Stimulated activated CD8-positive, alpha-beta memory T cell treated with anti-CD3 and anti-CD28 coated beads, Interleukin-7, amount 100 ng/mL, for 24 hours (primary cell): ENCODE results near the gene ARHGAP26.

Experiments
- DNase-seq: peaks from one replicate; pipeline ENCODE4 v3.0.0-alpha.2; 2020; ENCODE audit warnings: low read depth

The ARHGAP26 gene

DNA sequence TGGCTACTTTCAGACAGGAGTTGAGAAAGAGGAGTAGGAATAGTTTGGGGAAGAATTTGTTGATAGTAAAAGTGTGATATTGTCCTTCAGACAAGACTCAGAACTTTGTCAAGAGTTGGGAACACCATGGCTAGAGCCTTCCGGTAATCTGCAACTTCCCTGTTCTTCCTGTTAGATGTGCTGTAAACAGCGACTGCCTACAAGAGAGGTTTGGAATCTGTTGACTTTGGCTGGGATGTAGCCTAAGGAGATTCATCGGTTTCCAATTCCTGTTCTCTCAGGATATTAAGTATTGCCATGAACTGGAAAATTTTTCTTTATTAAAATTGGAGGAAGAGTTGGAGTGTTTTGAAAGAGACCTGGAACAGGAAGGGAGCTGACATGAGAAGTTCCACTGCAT lies 43.9 kb downstream of the ARHGAP26 start:
- DNase-seq = no peak

DNA sequence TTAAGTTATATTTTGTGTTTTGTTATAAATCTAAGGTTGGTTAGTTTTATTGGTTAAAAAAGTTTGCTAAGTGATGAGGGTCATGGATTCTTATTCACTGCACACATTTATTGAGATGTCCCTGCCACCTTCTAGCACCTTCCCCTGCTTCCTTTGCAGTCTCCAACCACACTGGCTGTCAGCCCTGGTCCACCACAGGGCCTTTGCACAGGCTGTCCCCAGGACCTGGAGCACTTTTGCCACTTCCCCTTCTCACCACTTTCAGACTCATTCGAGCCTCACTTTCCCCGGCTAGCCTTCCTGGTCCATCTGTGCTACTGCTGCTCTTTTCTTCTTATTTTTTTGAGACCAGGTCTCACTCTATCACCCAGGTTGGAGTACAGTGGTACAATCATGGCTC lies 45.3 kb downstream of the ARHGAP26 start:
- no peak for DNase-seq

DNA sequence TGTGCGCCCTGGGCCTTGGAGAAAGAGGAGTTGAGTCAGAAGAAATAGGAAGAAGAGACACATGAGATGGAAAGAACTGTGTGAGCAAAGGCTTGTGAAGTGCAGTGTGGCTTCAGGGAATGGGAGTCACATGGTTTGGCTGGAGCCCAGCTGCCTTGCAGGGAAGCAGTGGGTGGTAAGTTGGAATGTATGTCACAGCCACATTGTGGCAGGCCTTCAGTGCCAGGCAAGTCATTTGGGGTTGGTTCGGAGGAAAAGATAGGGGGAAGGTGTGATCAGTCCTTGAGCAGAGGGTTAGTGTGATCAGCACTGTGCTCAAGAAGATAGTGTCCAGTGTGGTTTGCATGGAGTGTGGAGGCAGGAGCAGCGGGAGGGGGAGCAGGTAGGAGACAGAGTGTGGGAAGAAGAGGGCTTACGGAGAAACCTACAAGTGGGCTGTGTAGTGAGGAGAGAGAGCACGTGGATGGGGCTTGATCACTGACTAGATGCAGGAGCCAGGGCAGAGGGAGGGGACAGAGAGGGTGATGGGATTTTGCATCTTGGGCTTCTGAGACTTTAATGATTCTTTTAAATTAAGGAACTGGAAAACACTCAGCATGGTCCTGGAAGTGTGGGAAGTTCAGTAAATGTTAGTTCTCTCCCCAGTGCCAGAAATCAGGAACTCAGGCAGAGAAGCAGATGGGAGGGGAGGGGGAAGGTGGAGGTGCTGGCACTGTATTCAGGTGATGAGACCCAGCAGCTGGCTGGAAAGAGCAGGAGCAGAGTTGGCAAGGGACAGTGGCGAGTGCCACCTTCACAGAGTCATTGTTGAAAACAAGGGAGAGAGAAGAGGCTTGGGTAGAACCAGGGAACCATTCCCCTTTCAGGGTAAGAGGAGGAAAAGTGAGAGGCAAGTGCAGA lies 46.6 kb downstream of the ARHGAP26 start:
- DNase-seq = no peak

DNA sequence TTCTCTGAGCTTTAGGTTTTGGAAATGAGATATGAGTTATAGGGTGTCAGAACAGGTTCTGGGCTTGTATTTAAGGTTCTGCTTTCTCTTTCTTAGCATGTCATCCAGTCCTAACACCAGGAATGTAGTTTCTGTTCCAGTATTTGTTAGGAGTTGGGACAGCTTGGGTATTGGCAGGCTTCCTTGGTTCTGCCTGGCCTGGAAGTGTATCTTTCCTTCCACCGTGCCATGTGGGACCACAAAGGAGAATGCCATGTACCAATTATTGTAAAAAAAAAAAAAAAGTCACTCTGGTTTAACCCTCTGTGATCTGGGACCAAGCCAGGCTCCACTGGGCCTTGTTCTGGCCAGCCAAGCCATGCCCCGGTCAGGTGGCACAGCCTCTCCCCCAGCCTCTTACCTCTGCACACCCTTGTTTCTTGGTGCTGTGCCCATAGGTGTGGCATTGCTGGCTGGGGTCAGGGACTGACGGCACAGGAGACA lies 47.8 kb downstream of the ARHGAP26 start:
- DNase-seq = no peak

DNA sequence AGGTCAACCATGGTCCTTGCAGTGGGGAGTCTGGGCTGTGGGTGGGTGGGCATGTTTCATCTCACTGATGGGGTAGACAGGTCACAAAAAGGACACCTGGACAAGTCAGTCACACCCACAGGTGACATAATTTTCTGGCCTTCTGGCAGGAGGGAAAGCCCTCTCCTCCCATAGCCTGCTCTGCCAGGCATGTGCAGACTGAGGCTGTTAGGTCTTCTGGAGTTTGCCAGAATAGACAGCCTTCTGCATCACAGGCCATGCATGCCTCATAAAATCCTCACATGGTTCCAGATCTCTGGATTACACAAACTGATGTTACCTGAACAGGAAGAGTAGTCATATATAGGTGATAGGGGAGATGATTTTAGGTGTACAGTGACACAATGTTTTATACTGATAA lies 49.1 kb downstream of the ARHGAP26 start:
- DNase-seq = no peak

DNA sequence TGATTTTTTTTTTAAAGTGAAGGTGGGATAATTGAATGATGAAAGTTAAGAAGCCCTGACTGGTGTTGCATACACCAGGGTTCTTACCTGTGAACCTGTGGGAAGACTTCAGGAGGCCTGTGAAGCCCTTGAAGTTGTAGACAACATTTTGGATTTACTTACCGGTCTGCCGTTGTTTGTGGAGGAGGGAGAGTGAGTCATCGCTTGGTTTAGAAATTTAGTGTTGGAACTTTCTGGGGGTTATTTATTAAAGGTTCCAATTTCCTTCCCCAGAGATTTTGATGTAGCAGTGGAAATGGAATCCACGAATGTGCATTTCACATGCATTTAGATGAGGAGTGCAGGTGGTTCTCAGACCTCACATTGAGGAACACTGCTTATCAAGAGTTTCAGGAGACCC lies 49.6 kb downstream of the ARHGAP26 start:
- no peak for DNase-seq

DNA sequence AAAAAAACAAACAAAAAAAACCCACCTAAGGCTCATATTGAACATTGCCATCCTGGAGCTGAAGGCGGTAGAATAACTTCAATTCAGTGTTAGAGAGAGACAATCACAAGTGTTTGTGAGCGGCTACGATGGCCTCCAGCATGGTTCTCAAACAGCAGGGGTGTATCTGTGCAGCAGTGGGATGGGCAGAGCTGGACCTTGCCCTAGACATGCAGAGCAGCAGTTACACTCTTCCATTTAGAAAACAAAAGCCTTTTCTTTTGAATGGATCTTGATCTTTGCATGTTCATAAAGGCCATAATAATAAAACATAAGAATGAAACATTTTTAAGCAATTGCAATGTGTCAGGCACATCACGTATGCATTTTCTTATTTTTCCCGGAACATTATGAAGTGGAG lies 50.3 kb downstream of the ARHGAP26 start:
- DNase-seq = no peak

DNA sequence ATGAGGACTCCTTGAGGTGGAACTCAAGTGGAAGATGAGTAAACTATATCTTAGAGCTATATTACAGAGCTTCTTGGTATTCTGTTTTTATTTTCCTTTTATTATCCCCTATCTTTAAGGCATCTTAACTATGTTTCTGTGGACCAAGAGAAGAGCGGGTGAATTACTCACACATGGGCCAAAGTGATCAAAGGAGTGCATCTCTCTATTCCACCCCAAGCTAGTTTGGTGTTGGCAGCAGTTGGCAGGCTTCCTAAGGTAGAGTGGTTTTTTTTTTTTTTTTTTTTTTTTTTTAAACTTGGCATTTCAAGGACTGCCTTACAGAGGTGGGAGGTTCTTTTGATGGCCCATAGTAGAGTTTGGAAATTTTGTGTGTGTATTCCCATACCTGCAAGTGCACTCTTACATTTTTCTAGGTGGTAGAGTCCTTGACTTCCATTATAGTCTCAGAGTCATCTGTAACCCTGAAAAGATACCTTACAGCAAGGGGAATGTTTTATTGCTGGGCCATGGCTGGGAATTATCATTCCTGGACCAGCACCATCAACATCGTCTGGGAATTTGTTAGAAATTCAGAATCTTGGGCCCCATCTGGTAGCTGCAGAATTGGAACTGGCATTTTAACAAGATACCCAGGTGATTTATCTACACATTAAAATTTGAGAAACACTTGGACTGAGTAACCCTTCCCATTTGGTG lies 51.0 kb downstream of the ARHGAP26 start:
- no peak for DNase-seq

DNA sequence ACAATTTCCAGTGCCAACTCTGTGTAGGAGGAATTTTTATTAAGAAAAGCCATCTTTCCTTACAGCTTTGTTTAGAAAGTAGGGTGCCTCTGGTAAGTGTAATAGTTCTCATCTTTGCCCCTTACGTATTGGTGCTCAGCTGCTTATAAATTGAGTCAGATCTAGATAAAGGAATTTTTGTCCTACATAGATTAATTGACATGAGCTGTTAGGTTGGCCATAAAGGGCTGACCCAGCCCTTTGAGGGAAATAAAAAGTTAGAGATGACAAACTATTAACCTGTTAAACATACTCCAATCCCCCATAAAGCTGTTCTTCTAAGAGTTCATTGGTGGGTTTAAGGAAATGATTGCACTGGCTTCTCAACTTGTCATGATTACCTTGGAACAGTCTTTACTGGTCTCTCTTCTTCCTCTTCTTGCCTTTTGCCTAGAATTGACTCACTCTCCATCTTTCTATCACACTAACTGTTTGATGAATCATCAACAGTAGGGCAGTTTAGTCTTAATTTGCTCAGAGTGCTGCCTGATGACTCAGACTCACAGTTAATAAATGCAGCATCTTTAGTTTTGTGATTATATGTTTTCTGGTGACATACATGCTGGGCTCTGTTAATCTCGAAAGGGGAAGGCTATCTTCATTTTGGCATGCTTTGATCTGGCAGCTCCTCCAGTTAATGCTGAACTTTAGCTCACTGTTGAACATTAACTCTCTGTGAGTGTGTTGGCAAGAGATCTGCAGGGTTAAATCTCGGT lies 51.7 kb downstream of the ARHGAP26 start:
- DNase-seq = no peak

DNA sequence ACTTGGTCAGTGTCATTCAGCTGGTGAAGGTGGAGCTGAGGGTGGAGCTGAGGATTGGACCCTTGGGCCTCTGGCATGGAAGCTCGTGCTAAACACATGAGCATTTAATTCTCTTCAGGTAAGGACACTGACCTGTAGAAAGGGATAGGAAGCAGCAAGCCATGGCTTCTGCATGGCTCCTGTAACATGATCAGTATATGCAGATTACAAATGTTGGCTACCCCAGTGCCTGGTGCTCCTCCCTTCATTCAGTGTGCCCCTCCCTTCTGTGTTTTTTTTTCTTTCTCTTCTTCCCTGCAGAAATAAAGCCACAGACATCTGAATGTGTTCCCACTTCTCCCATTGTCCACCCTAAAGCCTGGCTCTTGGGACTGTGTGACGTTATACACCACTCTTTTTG lies 52.9 kb downstream of the ARHGAP26 start:
- no peak for DNase-seq

DNA sequence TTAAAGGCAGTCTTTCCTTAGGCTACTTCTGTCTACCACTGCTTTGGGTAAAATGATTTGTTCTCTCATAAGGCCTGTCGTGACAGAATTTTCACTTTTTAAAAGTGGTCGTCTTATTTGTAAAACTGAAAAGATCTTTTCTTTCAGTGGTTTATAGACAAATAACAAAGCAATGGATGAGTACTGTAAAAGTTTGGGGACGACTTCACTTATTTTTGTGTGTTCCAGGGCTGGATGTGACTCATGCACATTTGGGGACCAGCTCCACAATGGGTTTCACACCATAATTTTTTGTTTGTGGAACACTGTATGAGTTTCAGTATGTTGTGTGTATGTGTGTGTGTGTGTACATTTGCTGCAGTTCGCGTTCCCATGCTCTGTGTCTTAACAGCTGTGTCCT lies 53.6 kb downstream of the ARHGAP26 start:
- no peak for DNase-seq

DNA sequence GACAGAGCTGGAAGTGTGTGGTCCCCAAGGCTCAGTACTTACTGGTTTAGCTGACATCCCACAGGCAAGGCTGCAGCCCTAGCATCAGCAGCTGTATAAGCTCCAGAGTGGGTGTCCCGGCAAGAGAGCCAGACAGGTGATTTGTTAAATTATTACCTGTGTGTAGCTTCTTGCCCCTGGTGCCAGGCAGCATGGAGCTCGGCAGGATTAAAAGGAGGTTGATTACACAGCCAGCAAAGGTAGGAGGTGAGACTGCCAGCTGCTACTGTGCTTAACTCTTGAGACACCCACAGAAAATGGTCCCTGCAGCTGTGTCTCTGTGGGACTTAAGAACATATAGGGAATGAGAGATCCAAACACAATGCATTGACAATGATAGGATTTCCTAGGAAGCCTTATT lies 54.2 kb downstream of the ARHGAP26 start:
- no peak for DNase-seq

DNA sequence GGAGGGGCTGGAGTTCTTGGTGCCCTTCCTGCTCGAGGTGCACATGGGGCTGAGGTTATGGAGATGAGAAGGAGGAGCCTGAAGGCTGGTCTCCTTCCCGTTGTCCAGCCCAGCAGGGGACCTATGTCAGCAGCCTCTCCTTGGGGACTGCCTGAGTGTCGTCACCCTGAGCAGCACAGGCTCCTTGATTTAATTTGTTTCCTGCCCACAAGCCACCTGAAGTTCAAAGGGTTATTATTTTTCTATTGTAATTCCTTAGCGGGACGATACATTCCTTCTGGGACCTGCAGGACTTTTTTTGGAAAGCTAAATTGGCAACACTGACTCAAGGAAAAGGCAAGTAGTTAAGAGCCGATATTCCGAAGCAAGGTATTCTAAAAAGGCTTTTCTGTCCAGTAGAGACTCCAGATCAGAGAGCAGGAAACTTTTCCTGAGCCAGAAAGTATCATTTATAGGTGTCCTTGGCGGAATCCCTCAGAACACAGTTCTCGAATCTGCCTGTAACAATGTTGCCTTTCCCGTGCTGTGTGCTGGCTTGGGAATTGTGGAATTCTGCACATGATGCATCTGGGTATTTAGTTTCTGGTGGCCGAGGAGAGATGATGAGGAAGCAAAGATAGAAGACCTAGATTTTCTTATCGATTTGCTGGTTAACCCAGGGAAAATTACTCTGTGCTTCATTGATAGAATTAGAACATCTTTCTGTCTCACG lies 55.4 kb downstream of the ARHGAP26 start:
- no peak for DNase-seq

DNA sequence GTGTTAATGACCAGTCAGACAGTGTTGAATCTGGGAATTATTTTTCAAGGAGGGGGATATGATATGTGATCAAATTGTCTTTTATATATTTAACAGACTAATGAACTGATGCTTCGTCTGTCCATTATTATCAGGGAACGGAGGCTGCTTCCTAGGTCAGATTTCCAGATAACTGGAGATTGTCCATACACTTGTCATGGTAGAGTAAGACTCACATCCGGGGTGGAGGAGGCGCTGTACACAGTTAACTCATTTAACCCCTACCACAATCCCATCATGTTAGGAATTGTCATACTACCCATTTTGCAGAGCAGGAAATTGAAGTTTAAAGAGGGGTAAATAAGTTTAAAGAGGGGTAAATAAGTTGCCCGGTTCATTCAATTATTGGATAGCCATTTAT lies 55.9 kb downstream of the ARHGAP26 start:
- no peak for DNase-seq

DNA sequence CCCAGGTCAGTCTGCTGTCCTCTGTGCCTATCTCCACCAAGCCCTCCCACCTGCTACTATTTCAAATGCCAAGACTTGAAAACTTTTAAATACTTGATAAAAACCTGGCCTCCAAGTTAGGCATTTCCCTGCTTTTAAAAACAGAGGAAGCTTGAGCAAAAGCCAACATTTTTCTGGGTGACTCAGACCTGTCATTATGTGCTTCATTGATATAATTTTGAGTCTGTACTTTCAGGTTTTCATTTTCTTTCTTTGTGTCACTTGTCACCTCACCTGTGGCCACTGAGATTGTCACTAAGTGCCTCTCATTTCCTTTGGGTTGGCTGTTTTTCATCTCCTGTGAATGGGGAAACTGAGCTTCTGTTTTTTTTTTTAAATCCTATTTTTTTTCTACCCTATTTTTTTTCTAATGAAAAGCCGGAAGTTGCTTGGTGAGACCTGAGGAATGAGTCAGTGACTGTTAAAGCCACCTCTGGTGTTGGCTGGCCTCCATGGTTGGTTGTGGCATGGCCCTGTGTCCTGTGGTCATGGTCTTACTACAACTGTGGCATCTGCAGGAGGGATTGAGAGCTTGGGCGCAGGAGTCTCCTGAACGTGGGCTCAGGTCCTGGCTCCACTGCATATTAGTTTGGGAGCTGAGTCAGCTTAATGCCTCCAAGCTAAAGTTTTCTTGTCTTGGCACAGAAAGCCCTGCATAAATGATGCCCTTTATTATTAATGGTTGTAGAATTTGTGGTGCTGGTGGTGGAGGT lies 56.7 kb downstream of the ARHGAP26 start:
- DNase-seq = peak; percentile 10

DNA sequence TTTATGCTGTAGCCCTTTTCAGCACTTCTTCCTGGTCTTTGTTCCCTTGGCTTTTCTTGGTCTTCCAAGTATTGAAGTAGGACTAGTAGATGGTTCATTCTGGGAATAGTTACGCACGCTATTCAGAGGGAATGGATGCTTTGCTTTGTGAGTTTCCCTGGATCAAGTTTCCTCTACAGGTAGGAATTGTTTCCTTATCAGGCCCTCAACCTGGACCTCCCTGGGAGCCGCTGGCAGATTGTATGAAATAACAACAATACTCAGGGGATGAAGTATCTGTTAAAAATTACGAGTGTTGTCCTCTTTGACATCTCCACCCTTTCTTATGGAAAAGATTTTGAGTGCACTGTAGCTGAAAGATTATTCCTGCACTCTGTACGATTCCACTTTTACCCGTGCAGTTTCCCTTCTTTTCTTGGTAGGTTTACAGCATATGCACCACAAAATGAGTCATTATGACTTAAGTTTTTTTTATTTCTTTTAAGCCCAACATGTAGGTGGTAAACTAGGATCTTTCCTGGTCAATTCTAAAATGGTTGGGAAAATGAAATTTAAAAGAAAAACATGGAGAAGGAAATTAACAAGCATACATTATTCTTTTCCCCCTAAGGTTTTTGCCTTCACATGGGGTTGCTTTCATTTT lies 57.9 kb downstream of the ARHGAP26 start:
- DNase-seq = no peak

DNA sequence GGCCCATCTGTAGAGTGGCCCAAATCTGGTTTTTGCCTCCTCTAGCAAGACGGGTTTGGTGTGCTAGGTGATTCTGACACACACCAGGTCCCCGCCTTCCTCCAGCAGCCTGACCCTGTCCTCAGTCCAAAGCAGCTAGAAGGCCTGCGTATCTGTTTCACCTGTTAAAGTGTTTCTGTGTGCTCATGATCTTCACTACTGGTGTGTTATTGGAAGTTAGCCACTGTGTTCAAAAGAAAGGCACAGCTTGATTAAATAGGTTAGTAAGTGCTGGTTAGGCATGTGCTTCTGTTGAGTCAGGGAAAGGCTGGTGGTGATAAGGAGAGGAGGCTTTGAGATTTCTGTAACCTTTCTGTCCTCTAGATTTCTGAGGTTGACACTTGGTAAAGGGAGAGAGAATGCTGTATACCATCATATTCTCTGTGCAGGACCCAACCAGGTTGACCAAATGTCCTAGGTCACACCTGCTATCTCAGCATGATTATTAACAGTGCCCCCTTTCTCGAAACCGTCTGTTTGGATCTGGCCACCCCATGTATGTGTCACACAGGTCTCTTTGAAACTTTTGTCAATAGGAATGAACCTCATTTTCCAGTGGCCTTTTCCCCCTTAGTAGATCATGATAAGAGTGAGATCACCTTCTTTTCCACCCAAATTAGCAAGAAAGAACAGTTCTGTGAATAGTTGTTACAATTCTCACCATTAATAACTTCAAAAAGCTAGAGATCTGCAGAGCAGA lies 58.8 kb downstream of the ARHGAP26 start:
- no peak for DNase-seq

DNA sequence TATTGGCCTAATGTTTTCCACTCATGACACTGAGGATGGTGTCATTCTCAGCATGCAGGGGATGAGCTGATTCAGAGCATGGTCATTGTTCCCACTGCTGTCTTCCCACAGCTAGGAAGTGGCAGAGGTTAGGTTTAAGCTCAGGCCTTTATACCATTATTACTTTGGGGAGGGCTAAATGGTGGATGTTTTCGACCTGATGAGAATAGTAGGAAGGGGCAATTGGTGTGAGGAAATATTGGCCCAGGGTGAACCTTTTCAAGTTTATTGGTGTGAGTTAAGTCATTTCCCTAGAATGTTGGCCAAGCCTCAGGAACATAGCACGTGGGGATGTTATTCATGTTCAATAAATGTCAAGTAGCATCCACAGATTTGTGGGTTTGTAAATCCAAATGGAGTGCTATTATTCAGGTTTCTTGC lies 59.6 kb downstream of the ARHGAP26 start:
- DNase-seq = no peak

DNA sequence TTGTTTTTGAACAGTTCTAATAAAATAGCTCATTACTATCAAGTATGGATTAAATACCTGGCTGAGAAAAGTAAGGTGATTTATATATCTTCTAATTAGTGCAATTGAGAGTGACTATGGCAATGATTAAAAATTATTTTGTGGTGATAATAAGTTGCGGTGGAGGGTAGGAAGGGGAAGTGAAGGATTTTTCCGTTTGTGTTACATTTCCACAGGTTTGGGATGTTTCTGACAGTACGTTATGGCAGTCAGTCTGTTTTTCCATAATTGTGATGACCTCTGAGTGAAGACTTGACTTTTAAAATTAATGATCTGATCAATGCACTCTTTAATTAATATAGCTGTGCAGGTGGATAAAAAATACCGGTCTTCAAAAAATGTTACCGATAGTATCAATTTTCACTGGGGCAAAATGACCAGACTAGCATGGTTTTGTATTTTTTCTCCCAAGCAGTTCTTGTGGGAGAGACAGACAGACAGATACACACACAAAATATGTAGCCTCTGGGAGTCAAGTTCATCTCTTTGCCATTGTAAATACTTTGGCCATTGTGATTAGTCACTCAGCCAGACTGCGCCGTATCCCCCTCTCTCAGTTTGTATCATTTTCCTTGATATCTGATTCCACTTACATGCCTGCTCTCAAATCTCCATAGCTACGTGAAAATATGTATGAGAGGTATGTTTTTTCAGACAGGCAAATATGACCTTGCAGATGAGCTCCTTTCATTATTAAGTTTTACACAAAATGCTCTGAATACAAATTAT lies 60.2 kb downstream of the ARHGAP26 start:
- no peak for DNase-seq
